ENCODE results near the gene NCAPG2.
A peak's percentile ranks its signal among the peaks of the same experiment; 100 is the strongest.
"Not testable (repeated sequence)": the region's sequence is repeated elsewhere in the genome, so short reads cannot be mapped to it uniquely, and the experiment has no call there.

Gene NCAPG2

GRCh38 chr7:158706710-158707590 is 2.3 kb upstream of the NCAPG2 start:
- no peak for DNase-seq (ENCODE audit: low read depth in 2 of 2)

GRCh38 chr7:158706273-158706704 is 1.7 kb upstream of the NCAPG2 start:
- no peak for DNase-seq (ENCODE audit: low read depth in 2 of 2)

GRCh38 chr7:158705234-158705850 is 738 bp upstream of the NCAPG2 start:
- DNase-seq (ENCODE audit: low read depth in 2 of 2), result no peak

- DNase-seq (ENCODE audit: low read depth in 2 of 2), result not testable (repeated sequence)
Observed at GRCh38 chr7:158703679-158704523, 703 bp downstream of the NCAPG2 start.

- DNase-seq (ENCODE audit: low read depth in 2 of 2), result no peak
Observed at GRCh38 chr7:158702944-158703343, 1.7 kb downstream of the NCAPG2 start.

GRCh38 chr7:158702196-158702595 is 2.4 kb downstream of the NCAPG2 start:
- DNase-seq (ENCODE audit: low read depth in 2 of 2), result no peak

- no peak for DNase-seq (ENCODE audit: low read depth in 2 of 2)
Observed at GRCh38 chr7:158700008-158700407, 4.6 kb downstream of the NCAPG2 start.

- DNase-seq (ENCODE audit: low read depth in 2 of 2), result no peak
Observed at GRCh38 chr7:158699341-158699740, 5.3 kb downstream of the NCAPG2 start.

GRCh38 chr7:158698657-158699195 is 5.9 kb downstream of the NCAPG2 start:
- no peak for DNase-seq (ENCODE audit: low read depth in 2 of 2)

GRCh38 chr7:158697597-158697996 is 7.0 kb downstream of the NCAPG2 start:
- DNase-seq (ENCODE audit: low read depth in 2 of 2), result not testable (repeated sequence)

GRCh38 chr7:158695726-158696452 is 8.7 kb downstream of the NCAPG2 start:
- peak in 1 of 2 donors; percentile 25 for DNase-seq (ENCODE audit: low read depth in 2 of 2)

GRCh38 chr7:158695056-158695455 is 9.5 kb downstream of the NCAPG2 start:
- no peak for DNase-seq (ENCODE audit: low read depth in 2 of 2)

- no peak for DNase-seq (ENCODE audit: low read depth in 2 of 2)
Observed at GRCh38 chr7:158694650-158695049, 10.0 kb downstream of the NCAPG2 start.

- no peak for DNase-seq (ENCODE audit: low read depth in 2 of 2)
Observed at GRCh38 chr7:158689488-158689887, 15.1 kb downstream of the NCAPG2 start.

GRCh38 chr7:158687406-158687805 is 17.2 kb downstream of the NCAPG2 start:
- no peak for DNase-seq (ENCODE audit: low read depth in 2 of 2)

GRCh38 chr7:158685693-158686092 is 18.9 kb downstream of the NCAPG2 start:
- no peak for DNase-seq (ENCODE audit: low read depth in 2 of 2)

GRCh38 chr7:158684329-158684728 is 20.3 kb downstream of the NCAPG2 start:
- DNase-seq (ENCODE audit: low read depth in 2 of 2), result no peak

- no peak for DNase-seq (ENCODE audit: low read depth in 2 of 2)
Observed at GRCh38 chr7:158683541-158683940, 21.1 kb downstream of the NCAPG2 start.

GRCh38 chr7:158682456-158682855 is 22.1 kb downstream of the NCAPG2 start:
- no peak for DNase-seq (ENCODE audit: low read depth in 2 of 2)

- DNase-seq (ENCODE audit: low read depth in 2 of 2), result no peak
Observed at GRCh38 chr7:158680754-158681153, 23.9 kb downstream of the NCAPG2 start.

- no peak for DNase-seq (ENCODE audit: low read depth in 2 of 2)
Observed at GRCh38 chr7:158676906-158677305, 27.7 kb downstream of the NCAPG2 start.
